PC-3 (cell line): Measurements from ENCODE around the gene ARL4A.

Source experiments
- EZH2 ChIP-seq: fragments of 300-600 bp; sonication (generic); IDR thresholded peaks from one replicate; pipeline ENCODE4 v1.6.1; 2017; ENCODE audit warnings: antibody characterized with exemption, mild to moderate bottlenecking, low read length; ENCODE audit not compliant: unreplicated experiment
- TF ChIP-seq, protein P1 (sequence below): fragments of 300-600 bp; sonication (generic); conservative IDR thresholded peaks from 2 replicates; pipeline ENCODE4 v1.5.1; 2017; ENCODE audit warnings: antibody characterized with exemption, low read depth, mild to moderate bottlenecking, low read length

DNA sequence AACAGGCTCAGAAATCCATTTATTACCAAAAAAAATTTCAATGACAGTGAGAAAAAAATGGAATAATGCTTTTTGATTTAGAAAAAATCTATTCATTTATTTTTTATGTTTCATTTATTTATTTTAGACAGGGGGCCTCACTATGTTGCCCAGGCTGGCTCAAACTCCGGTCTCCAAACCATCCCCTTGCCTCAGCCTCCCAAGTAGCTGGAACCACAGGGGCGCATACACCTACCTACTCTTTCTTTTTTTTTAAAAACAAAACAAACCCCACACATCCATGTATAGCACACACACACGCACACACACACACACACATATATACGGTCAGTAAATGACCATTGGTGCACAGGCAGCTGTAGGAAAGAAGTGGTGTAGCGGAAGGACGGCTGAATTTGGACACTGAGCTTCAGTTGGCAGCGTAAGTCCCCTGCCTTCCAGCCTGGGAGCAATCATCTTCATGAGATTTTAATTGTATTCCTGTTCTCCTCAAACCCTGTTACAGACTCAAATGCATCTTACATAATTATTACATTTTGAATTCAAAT, 28.8 kb downstream of the ARL4A start:
- TF ChIP-seq, protein P1, sequence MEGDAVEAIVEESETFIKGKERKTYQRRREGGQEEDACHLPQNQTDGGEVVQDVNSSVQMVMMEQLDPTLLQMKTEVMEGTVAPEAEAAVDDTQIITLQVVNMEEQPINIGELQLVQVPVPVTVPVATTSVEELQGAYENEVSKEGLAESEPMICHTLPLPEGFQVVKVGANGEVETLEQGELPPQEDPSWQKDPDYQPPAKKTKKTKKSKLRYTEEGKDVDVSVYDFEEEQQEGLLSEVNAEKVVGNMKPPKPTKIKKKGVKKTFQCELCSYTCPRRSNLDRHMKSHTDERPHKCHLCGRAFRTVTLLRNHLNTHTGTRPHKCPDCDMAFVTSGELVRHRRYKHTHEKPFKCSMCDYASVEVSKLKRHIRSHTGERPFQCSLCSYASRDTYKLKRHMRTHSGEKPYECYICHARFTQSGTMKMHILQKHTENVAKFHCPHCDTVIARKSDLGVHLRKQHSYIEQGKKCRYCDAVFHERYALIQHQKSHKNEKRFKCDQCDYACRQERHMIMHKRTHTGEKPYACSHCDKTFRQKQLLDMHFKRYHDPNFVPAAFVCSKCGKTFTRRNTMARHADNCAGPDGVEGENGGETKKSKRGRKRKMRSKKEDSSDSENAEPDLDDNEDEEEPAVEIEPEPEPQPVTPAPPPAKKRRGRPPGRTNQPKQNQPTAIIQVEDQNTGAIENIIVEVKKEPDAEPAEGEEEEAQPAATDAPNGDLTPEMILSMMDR = no peak
- TF ChIP-seq EZH2 = no peak
